Vagina (tissue), 2 donors: ENCODE results near the gene CYP1B1.

Experiments
- CTCF ChIP-seq, 3 experiments: fragments of 450-650 bp in 2 of 3; fragments of 200-600 bp in 1 of 3; sonication (generic) in 1 of 3; IDR thresholded peaks; one replicate each; pipeline ENCODE4 v1.5.1; 2017 to 2019; ENCODE audit warnings: antibody characterized with exemption in 3 of 3, mild to moderate bottlenecking in 2 of 3, moderate library complexity in 2 of 3
- POLR2AphosphoS5 ChIP-seq, 2 donors: sonication (generic); formaldehyde crosslinking; IDR thresholded peaks; one replicate each; pipeline ENCODE4 v1.9.0; 2017; ENCODE audit warnings: antibody characterized with exemption in 2 of 2, mild to moderate bottlenecking in 2 of 2, low read depth in 1 of 2; ENCODE audit not compliant: insufficient read depth in 1 of 2

- TF ChIP-seq POLR2AphosphoS5 (IDR thresholded peaks at IDR 0.05; ENCODE audit: insufficient read depth in 1 of 2, low read depth in 1 of 2) (no peak), CTCF (IDR thresholded peaks at IDR 0.05) (no peak)
Observed at GRCh38 chr2:38120829-38121228, 44.9 kb upstream of the CYP1B1 start.
